H1 (cell line): ENCODE measurements around the gene STRA8.

ENCODE experiments used
- BRCA1 ChIP-seq: IDR thresholded peaks from 2 replicates; pipeline ENCODE4 v1.6.1; 2012; ENCODE audit warnings: low read depth, low read length, improper control_type of control experiment
- CEBPB ChIP-seq: IDR thresholded peaks from 2 replicates; pipeline ENCODE4 v1.6.1; 2012; ENCODE audit warnings: low read depth, low read length
- CTCF ChIP-seq, 3 experiments: IDR thresholded peaks; 1 replicate in 2 of 3; 2 replicates in 1 of 3; pipeline versions ENCODE4 v1.5.1 to v1.6.1; 2011; ENCODE audit warnings: low read length in 3 of 3, mild to moderate bottlenecking in 3 of 3, inconsistent platforms in 2 of 3, low read depth in 1 of 3, moderate library complexity in 1 of 3; ENCODE audit not compliant: insufficient read depth in 1 of 3; ENCODE audit errors: control extremely low read depth in 1 of 3
- E2F6 ChIP-seq: IDR thresholded peaks from 2 replicates; pipeline ENCODE4 v1.6.1; 2012; ENCODE audit warnings: inconsistent platforms
- GTF2F1 ChIP-seq: IDR thresholded peaks from 2 replicates; pipeline ENCODE4 v1.6.1; 2012; ENCODE audit warnings: low read depth, low read length, improper control_type of control experiment, borderline replicate concordance
- POLR2A ChIP-seq, 2 experiments: IDR thresholded peaks; 1 replicate in 1 of 2; 2 replicates in 1 of 2; pipeline ENCODE4 v1.6.1; 2011; ENCODE audit warnings: low read depth in 2 of 2, low read length in 2 of 2, mild to moderate bottlenecking in 2 of 2; ENCODE audit errors: control extremely low read depth in 1 of 2
- POU5F1 ChIP-seq: IDR thresholded peaks from 2 replicates; pipeline ENCODE4 v1.6.1; 2011; ENCODE audit warnings: low read depth, mild to moderate bottlenecking, low read length, moderate library complexity
- TCF12 ChIP-seq: IDR thresholded peaks from 2 replicates; pipeline ENCODE4 v1.6.1; 2011; ENCODE audit warnings: low read depth, mild to moderate bottlenecking, low read length

GRCh38 chr7:135195156-135195555 is 38.5 kb upstream of the STRA8 start:
- TF ChIP-seq GTF2F1 (no peak), TCF12 (no peak), POLR2A (IDR thresholded peaks at IDR 0.05; ENCODE audit: control extremely low read depth in 1 of 2, low read depth in 2 of 2, low read length in 2 of 2) (no peak), CEBPB (no peak), CTCF (IDR thresholded peaks at IDR 0.05; ENCODE audit: control extremely low read depth in 1 of 3, insufficient read depth in 1 of 3, low read depth in 1 of 3, low read length in 3 of 3) (no peak), BRCA1 (no peak), E2F6 (no peak), POU5F1 (no peak)
